ENCODE measurements around the gene GON4L. TPM values are rescaled to one million over a fixed set of nuclear protein-coding genes. Genes with fewer than 3 reads are reported as not detected.

GON4L gene
- polyA plus RNA-seq, 2 of the 4 experiments (the other 2 are of a cell fraction) = 15.3 to 23.1 TPM

DNA sequence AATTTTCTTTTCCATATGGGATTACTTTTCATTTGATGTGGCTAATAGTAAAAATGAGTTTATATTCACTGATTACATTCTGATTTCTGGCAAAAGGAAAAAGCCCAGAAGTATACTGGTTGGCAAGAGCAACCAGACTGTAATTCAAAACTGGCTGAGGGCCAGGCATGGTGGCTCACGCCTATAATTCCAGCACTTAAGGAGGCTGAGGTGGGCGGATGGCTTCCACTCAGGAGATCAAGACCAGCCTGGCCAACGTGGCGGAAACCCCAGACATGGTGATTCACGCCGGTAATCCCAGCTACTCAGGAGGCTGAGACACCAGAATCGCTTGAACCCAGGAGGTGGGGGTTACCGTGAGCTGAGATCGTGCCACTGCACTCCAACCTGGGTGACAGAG is 16.8 kb upstream of the GON4L start:
- Histone ChIP-seq H3K9me3 (no peaks in the 10 kb centered on the region), H3K4me2 (no peak overlapping the region), H3K27ac (no peak overlapping the region), H3K4me3 (no peak overlapping the region), H3K4me1 (no peaks in the 10 kb centered on the region)
- ATAC-seq (no peak), FAIRE-seq (no peak), DNase-seq (ENCODE audit: low read depth in 1 of 2, low spot score in 1 of 2) (no peak)
- CTCF ChIA-PET = interaction anchor here (1.4 kb wide), 2 partner anchors 9 to 116 kb away, joined by 3 read pairs; no protein-coding TSS in a partner anchor
- POLR2A ChIA-PET = interaction anchor here (0.6 kb wide), 1 partner anchor 10 kb away, joined by 5 read pairs; no protein-coding TSS in a partner anchor
- WGBS (ENCODE audit: missing lambda C conversion rate) = 86% methylated on average over 9 of the region's 9 CpGs
- TF ChIP-seq KDM5A (IDR thresholded peaks at IDR 0.05) = no peak
- TF ChIP-seq, protein P1, sequence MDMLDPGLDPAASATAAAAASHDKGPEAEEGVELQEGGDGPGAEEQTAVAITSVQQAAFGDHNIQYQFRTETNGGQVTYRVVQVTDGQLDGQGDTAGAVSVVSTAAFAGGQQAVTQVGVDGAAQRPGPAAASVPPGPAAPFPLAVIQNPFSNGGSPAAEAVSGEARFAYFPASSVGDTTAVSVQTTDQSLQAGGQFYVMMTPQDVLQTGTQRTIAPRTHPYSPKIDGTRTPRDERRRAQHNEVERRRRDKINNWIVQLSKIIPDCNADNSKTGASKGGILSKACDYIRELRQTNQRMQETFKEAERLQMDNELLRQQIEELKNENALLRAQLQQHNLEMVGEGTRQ (IDR thresholded peaks at IDR 0.05) = no peak

DNA sequence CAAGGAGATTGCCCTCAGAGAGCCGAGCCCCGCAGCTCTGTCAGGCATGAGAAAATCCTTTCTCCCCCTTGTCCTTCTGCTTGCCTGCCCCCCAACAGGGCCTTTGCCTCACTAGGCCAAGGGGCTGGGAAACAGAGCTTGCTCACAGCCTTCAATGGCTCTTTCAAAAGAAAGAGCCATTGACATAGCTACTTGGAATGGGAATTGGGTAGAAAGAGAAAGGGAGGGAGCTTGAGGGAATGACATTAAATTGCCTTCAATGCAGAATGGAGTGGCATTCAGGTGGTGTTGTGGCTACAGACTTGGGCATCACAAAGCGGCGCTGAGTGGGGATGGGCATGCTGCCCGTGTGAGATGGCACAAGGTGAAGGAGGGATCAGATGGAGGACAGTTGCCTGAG is 15.5 kb upstream of the GON4L start:
- Histone ChIP-seq H3K9me3 (no peaks in the 10 kb centered on the region), H3K4me2 (no peak overlapping the region), H3K4me3 (no peak overlapping the region), H3K4me1 (no peaks in the 10 kb centered on the region), H3K27ac (no peak overlapping the region)
- POLR2A ChIA-PET = no interaction called here
- 85% methylated on average over 5 of the region's 5 CpGs for WGBS (ENCODE audit: missing lambda C conversion rate)
- DNase-seq (ENCODE audit: low read depth in 1 of 2, low spot score in 1 of 2) = no peak
- CTCF ChIA-PET = interaction anchor here (0.9 to 2.0 kb wide), 6 partner anchors 9 to 117 kb away, joined by 3 to 6 read pairs (median 4); no protein-coding TSS in a partner anchor
- no peak for FAIRE-seq
- TF ChIP-seq PHF8 (IDR thresholded peaks at IDR 0.05; ENCODE audit: borderline replicate concordance, low read depth) (no peak), KDM5A (IDR thresholded peaks at IDR 0.05) (no peak)
- no peak for ATAC-seq

- ChIA-PET POLR2A (no interaction called here), CTCF (interaction anchor here (1.0 to 2.0 kb wide), 3 partner anchors 8 to 27 kb away, joined by 4 to 6 read pairs (median 5); no protein-coding TSS in a partner anchor)
- Histone ChIP-seq H3K27ac (no peak overlapping the region), H3K4me1 (no peaks in the 10 kb centered on the region), H3K4me2 (no peak overlapping the region), H3K4me3 (no peak overlapping the region), H3K9me3 (no peaks in the 10 kb centered on the region)
- TF ChIP-seq POLR2AphosphoS2 (conservative IDR thresholded peaks at IDR 0.05; ENCODE audit: low read length) (no peak), RAD21 (conservative IDR thresholded peaks at IDR 0.05 in 1 of 2, IDR thresholded peaks at IDR 0.05 in 1 of 2) (no peak), RARB (CRISPR knock-in tag; IDR thresholded peaks at IDR 0.05) (no peak), ZC3H11A (IDR thresholded peaks at IDR 0.05) (no peak), MYC (IDR thresholded peaks at IDR 0.05; ENCODE audit: borderline replicate concordance, low read length) (no peak), HOXA7 (CRISPR knock-in tag; IDR thresholded peaks at IDR 0.05) (no peak), ELK1 (IDR thresholded peaks at IDR 0.05; ENCODE audit: low read depth, low read length) (no peak), NPAS2 (CRISPR knock-in tag; IDR thresholded peaks at IDR 0.05; ENCODE audit: borderline replicate concordance) (no peak), KDM5A (IDR thresholded peaks at IDR 0.05) (no peak), ZSCAN20 (CRISPR knock-in tag; IDR thresholded peaks at IDR 0.05) (no peak)
- WGBS (ENCODE audit: missing lambda C conversion rate) = 31% methylated on average over 1 of the region's 1 CpG
- ATAC-seq = peak in 1 of 2 experiments; percentile 24; a peak in 4 of 6 replicates
- no peak for DNase-seq (ENCODE audit: low read depth in 1 of 2, low spot score in 1 of 2)
- FAIRE-seq = no peak
Measured at GRCh38 chr1:155871390-155871789, 14.4 kb upstream of the GON4L start.

DNA sequence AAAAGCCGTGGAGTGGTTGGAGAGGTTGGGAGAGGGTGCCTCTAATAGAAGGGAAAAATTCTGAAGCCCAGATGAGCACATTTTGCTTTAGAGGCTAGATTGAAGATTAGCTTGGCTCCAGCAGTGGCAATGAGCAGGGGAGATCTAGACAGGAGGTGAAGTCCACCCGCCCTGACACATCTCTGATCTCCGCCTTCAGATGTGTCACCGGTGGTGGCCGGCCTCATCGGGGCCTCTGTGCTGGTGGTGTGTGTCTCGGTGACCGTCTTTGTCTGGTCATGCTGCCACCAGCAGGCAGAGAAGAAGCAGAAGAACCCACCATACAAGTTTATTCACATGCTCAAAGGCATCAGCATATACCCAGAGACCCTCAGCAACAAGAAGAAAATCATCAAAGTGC is 10.8 kb upstream of the GON4L start:
- Histone ChIP-seq H3K27ac (no peak overlapping the region), H3K4me1 (no peaks in the 10 kb centered on the region), H3K4me3 (no peak overlapping the region), H3K9me3 (no peaks in the 10 kb centered on the region), H3K4me2 (no peak overlapping the region)
- FAIRE-seq (no peak), DNase-seq (ENCODE audit: low read depth in 1 of 2, low spot score in 1 of 2) (no peak), ATAC-seq (no peak)
- POLR2A ChIA-PET = no interaction called here
- CTCF ChIA-PET = no interaction called here
- TF ChIP-seq POLR2A (IDR thresholded peaks at IDR 0.05; ENCODE audit: low read length) (no peak), HDAC2 (IDR thresholded peaks at IDR 0.05) (no peak), FOSB (CRISPR knock-in tag; IDR thresholded peaks at IDR 0.05) (no peak), CTCF (IDR thresholded peaks at IDR 0.05) (no peak), HOXA7 (CRISPR knock-in tag; IDR thresholded peaks at IDR 0.05) (no peak)
- WGBS (ENCODE audit: missing lambda C conversion rate) = 78% methylated on average over 8 of the region's 8 CpGs

Measured in A549 (cell line).